HEK293T (cell line): ENCODE measurements around the gene SLC30A7.

Experiments used
- ARNT ChIP-seq: fragments of 450-650 bp; IDR thresholded peaks from 2 replicates; pipeline ENCODE4 v1.6.1; 2017; ENCODE audit warnings: mild to moderate bottlenecking
- BHLHE40 ChIP-seq: fragments of 450-650 bp; IDR thresholded peaks from 2 replicates; pipeline ENCODE4 v1.6.1; 2016; ENCODE audit warnings: mild to moderate bottlenecking, moderate library complexity, borderline replicate concordance

DNA sequence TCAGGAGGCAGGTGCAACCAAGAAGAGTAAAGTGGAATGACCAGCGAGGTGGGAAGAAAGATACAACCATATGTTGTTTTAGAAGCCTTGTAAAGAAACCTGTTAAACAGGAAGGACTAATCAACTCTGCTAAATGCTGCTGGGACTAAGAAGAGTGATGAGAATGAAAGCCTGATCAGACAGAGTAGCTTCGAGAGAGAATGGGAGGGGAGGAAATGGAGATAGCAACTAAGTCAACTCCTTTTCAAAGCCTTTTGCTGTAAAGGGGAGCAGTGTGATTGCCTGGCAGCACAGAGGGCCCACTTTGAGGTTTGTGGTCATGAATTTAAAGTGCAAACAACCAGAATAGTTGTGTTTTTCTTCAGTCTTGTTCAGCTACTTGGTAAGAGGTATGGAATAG lies 31.4 kb downstream of the SLC30A7 start:
- TF ChIP-seq ARNT = no peak
- TF ChIP-seq BHLHE40 = no peak
